Loucy (cell line): ENCODE data around the gene EGR2.

Experiments
- H2AFZ ChIP-seq: fragments of 200-600 bp; sonication (generic); 2 replicates; pipeline ENCODE4 v1.6.0; 2016; ENCODE audit warnings: antibody characterized with exemption, mild to moderate bottlenecking, low read length, moderate library complexity
- H3F3A ChIP-seq: fragments of 200-600 bp; 2 replicates; pipeline ENCODE4 v1.6.0; 2016; ENCODE audit warnings: antibody characterized with exemption, low read depth, mild to moderate bottlenecking
- H3K27me3 ChIP-seq: fragments of 200-600 bp; sonication (generic); 2 replicates; pipeline ENCODE4 v1.6.1; 2014; ENCODE audit warnings: low read length, mild to moderate bottlenecking; ENCODE audit not compliant: insufficient read depth, poor library complexity, severe bottlenecking
- H3K36me3 ChIP-seq: fragments of 200-600 bp; sonication (generic); 2 replicates; pipeline ENCODE4 v1.6.1; 2016; ENCODE audit warnings: low read length; ENCODE audit not compliant: insufficient read depth
- H3K4me1 ChIP-seq: fragments of 200-600 bp; sonication (generic); 2 replicates; pipeline ENCODE4 v1.5.1; 2014; ENCODE audit warnings: low read length, mild to moderate bottlenecking; ENCODE audit not compliant: insufficient read depth, poor library complexity, severe bottlenecking
- H3K4me2 ChIP-seq: fragments of 200-600 bp; sonication (generic); 2 replicates; pipeline ENCODE4 v1.6.0; 2014; ENCODE audit warnings: antibody characterized with exemption, low read length, low read depth, mild to moderate bottlenecking; ENCODE audit not compliant: poor library complexity, severe bottlenecking
- H3K4me3 ChIP-seq: fragments of 200-600 bp; sonication (generic); 2 replicates; pipeline ENCODE4 v1.5.1; 2014; ENCODE audit warnings: low read length, mild to moderate bottlenecking, mixed read lengths; ENCODE audit not compliant: poor library complexity, severe bottlenecking
- H3K79me2 ChIP-seq: fragments of 200-600 bp; sonication (generic); 2 replicates; pipeline ENCODE4 v1.6.1; 2014; ENCODE audit warnings: low read length; ENCODE audit not compliant: insufficient read depth
- H3K9ac ChIP-seq: fragments of 200-600 bp; sonication (generic); 2 replicates; pipeline ENCODE4 v1.6.0; 2014; ENCODE audit warnings: mild to moderate bottlenecking, low read depth, low read length, moderate library complexity; ENCODE audit not compliant: poor library complexity, severe bottlenecking
- H3K9me2 ChIP-seq: fragments of 200-600 bp; sonication (generic); replicated peaks from 2 replicates; pipeline ENCODE4 v1.6.1; 2016; ENCODE audit warnings: low read depth, low read length, mixed read lengths
- H3K9me3 ChIP-seq: fragments of 200-600 bp; sonication (generic); 2 replicates; pipeline ENCODE4 v1.6.1; 2014; ENCODE audit warnings: mild to moderate bottlenecking, antibody characterized with exemption, low read length, low read depth; ENCODE audit not compliant: insufficient read depth
- H4K20me1 ChIP-seq: fragments of 200-600 bp; sonication (generic); 2 replicates; pipeline ENCODE4 v1.6.0; 2014; ENCODE audit warnings: antibody characterized with exemption, low read length, mild to moderate bottlenecking; ENCODE audit not compliant: insufficient read depth, poor library complexity, severe bottlenecking
- EZH2phosphoT487 ChIP-seq: fragments of 200-600 bp; IDR thresholded peaks from 2 replicates; pipeline ENCODE4 v1.6.1; 2018; ENCODE audit warnings: antibody characterized with exemption, mild to moderate bottlenecking, moderate library complexity, borderline replicate concordance
- TF ChIP-seq, protein P1 (sequence below): fragments of 200-600 bp; sonication (generic); conservative IDR thresholded peaks from 2 replicates; pipeline ENCODE4 v1.5.1; 2014; ENCODE audit warnings: mild to moderate bottlenecking, antibody characterized with exemption, low read length

Gene EGR2

DNA sequence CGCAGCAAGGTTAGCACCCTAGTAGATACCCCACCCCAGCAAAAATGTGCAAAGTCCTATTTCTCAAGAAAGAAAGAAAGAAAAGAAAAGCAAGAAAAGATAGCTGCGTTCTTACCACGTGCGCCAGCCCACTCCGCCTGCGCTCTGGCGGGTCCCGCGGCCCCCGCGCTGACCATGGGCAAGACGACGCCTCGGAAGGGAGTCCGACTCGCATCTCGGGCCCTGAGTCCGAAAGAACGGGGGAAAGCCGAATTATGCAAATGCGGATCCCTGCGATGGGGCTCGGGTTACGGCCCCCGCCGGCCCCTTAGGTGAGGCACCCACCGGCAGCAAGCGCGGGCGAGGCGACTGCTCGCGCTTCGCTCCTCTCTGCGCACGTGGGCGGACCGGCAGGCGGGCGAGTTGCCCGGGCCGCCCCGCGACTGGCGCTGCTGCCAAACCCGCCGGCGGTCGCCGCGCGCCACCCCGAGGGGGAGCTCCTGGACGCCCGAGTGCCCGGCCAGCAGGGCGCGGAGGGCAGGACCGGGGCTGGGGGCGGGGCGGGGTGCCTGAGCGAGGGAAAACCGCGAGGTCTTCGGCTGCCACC lies 2.4 kb upstream of the EGR2 start:
- Histone ChIP-seq H3K9me3 (no peaks in the 10 kb centered on the region), H3K4me3 (peak overlapping the region; percentile 76), H3K36me3 (no peaks in the 10 kb centered on the region), H3F3A (peaks cover 3% of the 10 kb centered on the region; the same call in 1 of the 2 replicates), H3K4me2 (peak overlapping the region; percentile 100), H3K9me2 (no peaks in the 10 kb centered on the region), H3K79me2 (no peaks in the 10 kb centered on the region), H3K27me3 (peaks cover 9% of the 10 kb centered on the region), H4K20me1 (no peaks in the 10 kb centered on the region), H2AFZ (no peak overlapping the region), H3K9ac (no peak overlapping the region), H3K4me1 (peaks cover 9% of the 10 kb centered on the region)
- TF ChIP-seq EZH2phosphoT487: no peak
- TF ChIP-seq, protein P1, sequence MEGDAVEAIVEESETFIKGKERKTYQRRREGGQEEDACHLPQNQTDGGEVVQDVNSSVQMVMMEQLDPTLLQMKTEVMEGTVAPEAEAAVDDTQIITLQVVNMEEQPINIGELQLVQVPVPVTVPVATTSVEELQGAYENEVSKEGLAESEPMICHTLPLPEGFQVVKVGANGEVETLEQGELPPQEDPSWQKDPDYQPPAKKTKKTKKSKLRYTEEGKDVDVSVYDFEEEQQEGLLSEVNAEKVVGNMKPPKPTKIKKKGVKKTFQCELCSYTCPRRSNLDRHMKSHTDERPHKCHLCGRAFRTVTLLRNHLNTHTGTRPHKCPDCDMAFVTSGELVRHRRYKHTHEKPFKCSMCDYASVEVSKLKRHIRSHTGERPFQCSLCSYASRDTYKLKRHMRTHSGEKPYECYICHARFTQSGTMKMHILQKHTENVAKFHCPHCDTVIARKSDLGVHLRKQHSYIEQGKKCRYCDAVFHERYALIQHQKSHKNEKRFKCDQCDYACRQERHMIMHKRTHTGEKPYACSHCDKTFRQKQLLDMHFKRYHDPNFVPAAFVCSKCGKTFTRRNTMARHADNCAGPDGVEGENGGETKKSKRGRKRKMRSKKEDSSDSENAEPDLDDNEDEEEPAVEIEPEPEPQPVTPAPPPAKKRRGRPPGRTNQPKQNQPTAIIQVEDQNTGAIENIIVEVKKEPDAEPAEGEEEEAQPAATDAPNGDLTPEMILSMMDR: no peak

DNA sequence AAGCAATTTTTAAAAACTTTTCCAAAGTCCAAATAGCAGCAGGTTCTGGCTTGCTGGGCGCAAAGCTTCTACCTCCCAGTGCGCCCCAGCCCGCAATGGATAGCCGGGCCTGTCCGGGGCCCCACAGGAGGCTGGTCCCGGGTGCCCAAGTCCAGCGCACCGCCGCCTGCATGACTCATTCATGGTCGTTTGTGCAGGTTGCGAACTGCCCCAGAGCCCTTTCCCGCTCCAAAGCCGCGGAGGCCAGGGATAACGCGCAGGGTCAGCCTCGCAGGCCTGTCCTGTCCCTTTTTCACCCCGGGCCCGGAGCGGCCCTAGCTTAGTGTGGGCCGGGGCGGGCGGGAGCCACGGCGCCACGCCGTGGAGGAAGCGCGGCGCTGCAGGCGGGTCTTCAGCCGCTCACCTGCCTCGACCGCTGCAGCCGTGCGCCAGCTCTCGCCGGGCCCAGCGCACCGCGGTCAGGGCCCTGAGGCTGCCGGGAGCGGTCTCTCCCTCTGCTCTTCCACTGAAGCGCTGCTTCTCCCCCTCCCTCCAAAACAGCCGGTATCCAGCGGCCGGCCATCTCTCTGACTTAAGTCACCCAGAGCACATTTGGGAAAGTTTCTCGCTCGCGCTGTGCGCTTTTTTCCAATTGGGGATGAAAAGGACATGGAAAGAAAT lies 1.7 kb upstream of the EGR2 start:
- Histone ChIP-seq H3K4me1 (peaks cover 9% of the 10 kb centered on the region), H3K36me3 (no peaks in the 10 kb centered on the region), H2AFZ (peak overlapping the region; percentile 94), H3F3A (peaks cover 3% of the 10 kb centered on the region; the same call in 1 of the 2 replicates), H3K4me2 (peak overlapping the region; percentile 100), H3K27me3 (peaks cover 9% of the 10 kb centered on the region), H3K9ac (peak overlapping the region; percentile 47), H4K20me1 (no peaks in the 10 kb centered on the region), H3K4me3 (peak overlapping the region; percentile 76), H3K9me3 (no peaks in the 10 kb centered on the region), H3K9me2 (no peaks in the 10 kb centered on the region), H3K79me2 (no peaks in the 10 kb centered on the region)
- TF ChIP-seq EZH2phosphoT487: no peak
- TF ChIP-seq, protein P1: peak; percentile 72

DNA sequence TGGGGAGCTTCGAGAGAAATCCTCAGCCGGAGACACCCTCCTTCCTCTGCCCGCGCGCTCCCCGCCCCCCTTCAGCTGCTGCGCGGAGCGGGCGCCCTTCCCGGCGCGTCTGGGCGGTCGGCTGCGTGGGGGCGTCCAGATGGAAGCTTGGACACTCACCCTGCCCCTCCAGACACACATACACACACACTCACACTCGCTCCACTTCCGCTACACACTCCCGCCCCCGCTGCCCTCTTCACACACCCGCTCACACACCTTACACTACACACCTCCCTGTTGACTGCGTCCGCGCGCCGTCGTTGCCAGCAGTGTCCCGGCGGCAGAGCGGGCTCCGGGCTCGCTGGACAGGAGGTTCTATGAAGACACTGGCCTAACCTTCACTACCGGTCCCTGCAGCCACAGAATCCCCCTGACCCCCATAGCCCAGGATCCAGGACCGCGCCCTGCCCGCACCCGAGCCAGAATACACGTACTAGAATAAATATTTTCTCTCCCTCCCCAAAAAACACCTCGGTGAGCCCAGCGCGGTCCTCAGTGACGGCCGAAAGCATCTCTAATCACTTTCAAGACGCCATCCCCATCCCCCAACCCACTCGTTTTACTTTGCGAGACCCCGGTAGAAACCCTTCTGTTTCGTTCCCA lies 1.1 kb upstream of the EGR2 start:
- Histone ChIP-seq H4K20me1 (no peaks in the 10 kb centered on the region), H3K9me2 (no peaks in the 10 kb centered on the region), H2AFZ (peak overlapping the region; percentile 94), H3K4me2 (peak overlapping the region; percentile 100), H3K79me2 (no peaks in the 10 kb centered on the region), H3K27me3 (peaks cover 9% of the 10 kb centered on the region), H3K9me3 (no peaks in the 10 kb centered on the region), H3K9ac (peak overlapping the region; percentile 47), H3F3A (peaks cover 3% of the 10 kb centered on the region; the same call in 1 of the 2 replicates), H3K4me3 (peak overlapping the region; percentile 76), H3K36me3 (no peaks in the 10 kb centered on the region), H3K4me1 (peaks cover 9% of the 10 kb centered on the region)
- TF ChIP-seq, protein P1: no peak
